Stimulated activated effector memory CD8-positive, alpha-beta T cell treated with anti-CD3 and anti-CD28 coated beads, Interleukin-12 subunit alpha, Interleukin-12 subunit beta, amount 100 ng/mL, for 72 hours (primary cell): ENCODE data around the gene RUFY1.
A peak's percentile ranks its signal among the peaks of the same experiment; 100 is the strongest.
"Not testable (repeated sequence)": the region's sequence is repeated elsewhere in the genome, so short reads cannot be mapped to it uniquely, and the experiment has no call there.

ENCODE experiments used
- ATAC-seq: fragments of 150-1000 bp; cut with Tn5 transposase; 2 replicates; pipeline ENCODE4 v1.10.0; 2021
- DNase-seq, 2 donors: peaks; one replicate each; pipeline ENCODE4 v3.0.0; 2021 to 2022; ENCODE audit warnings: low spot score in 2 of 2
- H3K27ac Mint-ChIP-seq: one replicate; pipeline ENCODE4 v1.8.0; 2022; ENCODE audit warnings: mild to moderate bottlenecking, mixed read lengths
- H3K36me3 Mint-ChIP-seq: one replicate; pipeline ENCODE4 v1.8.0; 2022; ENCODE audit warnings: mild to moderate bottlenecking, mixed read lengths
- H3K4me1 Mint-ChIP-seq: one replicate; pipeline ENCODE4 v1.8.0; 2022; ENCODE audit warnings: mixed read lengths
- H3K4me3 Mint-ChIP-seq: one replicate; pipeline ENCODE4 v1.8.0; 2022; ENCODE audit warnings: mild to moderate bottlenecking, mixed read lengths
- H3K9me3 Mint-ChIP-seq: one replicate; pipeline ENCODE4 v1.8.0; 2022; ENCODE audit warnings: mixed read lengths

Gene RUFY1

DNA sequence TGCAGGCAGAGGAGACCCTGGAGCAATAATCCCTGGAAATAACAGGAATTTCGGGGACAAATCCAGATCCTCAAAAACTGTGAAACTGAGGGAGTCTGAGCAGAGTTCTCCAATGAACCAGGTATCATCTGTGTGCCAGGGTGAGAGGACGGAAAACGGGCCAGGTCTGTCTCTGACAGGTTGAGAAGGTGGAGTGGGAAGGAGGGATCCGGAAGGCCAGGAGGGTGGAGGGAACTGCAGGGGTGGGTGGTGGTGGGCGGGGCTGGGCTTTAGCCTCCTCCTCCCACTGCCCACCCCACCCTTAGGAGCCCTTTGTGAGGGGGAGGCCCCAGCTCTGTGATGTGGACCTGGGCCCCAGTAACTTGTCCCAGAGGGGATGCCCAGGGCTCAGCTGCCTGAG is 28.2 kb upstream of the RUFY1 start:
- H3K27ac Mint-ChIP-seq, DNase-seq, ATAC-seq, H3K9me3 Mint-ChIP-seq, H3K4me3 Mint-ChIP-seq, H3K4me1 Mint-ChIP-seq, H3K36me3 Mint-ChIP-seq: not testable (repeated sequence)

DNA sequence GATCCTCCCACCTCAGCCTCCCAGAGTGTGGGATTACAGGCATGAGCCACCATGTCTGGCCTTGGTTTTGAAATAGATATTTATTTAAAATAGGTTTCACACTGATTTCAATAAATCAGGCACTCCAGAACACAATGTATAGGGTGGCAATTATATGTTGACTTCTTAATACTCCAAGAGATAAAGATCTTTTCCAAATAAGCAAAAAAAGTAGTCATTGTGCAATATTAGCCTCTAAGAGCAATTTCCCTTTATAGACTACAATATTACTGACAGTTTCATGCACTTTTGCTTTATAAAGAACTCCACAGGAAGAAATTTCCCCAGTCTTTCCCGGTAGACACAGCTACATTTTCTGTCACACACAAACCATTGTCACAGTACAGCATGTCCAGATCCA is 23.4 kb upstream of the RUFY1 start:
- Mint-ChIP-seq H3K9me3 (peaks cover under 1% of the 10 kb centered on the region), H3K4me3 (no peak overlapping the region), H3K27ac (no peak overlapping the region), H3K36me3 (no peaks in the 10 kb centered on the region), H3K4me1 (no peaks in the 10 kb centered on the region)
- ATAC-seq (no peak), DNase-seq (no peak)

GRCh38 chr5:179530069-179530998 is 20.0 kb upstream of the RUFY1 start:
- Mint-ChIP-seq H3K27ac (no peak overlapping the region), H3K9me3 (no peaks in the 10 kb centered on the region), H3K4me3 (peak overlapping the region; percentile 51), H3K4me1 (peaks cover 6% of the 10 kb centered on the region), H3K36me3 (no peaks in the 10 kb centered on the region)
- peak; percentile 94 for ATAC-seq
- peak; percentile 46 to 80 for DNase-seq

GRCh38 chr5:179533024-179533423 is 17.3 kb upstream of the RUFY1 start:
- no peak overlapping the region for H3K27ac Mint-ChIP-seq
- no peak for ATAC-seq
- H3K4me1 Mint-ChIP-seq: peaks cover 6% of the 10 kb centered on the region
- no peaks in the 10 kb centered on the region for H3K36me3 Mint-ChIP-seq
- no peak overlapping the region for H3K4me3 Mint-ChIP-seq
- no peak for DNase-seq
- no peaks in the 10 kb centered on the region for H3K9me3 Mint-ChIP-seq

GRCh38 chr5:179533907-179534306 is 16.4 kb upstream of the RUFY1 start:
- peaks cover 4% of the 10 kb centered on the region for H3K36me3 Mint-ChIP-seq
- DNase-seq: no peak
- H3K9me3 Mint-ChIP-seq: no peaks in the 10 kb centered on the region
- H3K4me1 Mint-ChIP-seq: peaks cover 6% of the 10 kb centered on the region
- no peak for ATAC-seq
- H3K4me3 Mint-ChIP-seq: peak overlapping the region; percentile 21
- H3K27ac Mint-ChIP-seq: no peak overlapping the region

DNA sequence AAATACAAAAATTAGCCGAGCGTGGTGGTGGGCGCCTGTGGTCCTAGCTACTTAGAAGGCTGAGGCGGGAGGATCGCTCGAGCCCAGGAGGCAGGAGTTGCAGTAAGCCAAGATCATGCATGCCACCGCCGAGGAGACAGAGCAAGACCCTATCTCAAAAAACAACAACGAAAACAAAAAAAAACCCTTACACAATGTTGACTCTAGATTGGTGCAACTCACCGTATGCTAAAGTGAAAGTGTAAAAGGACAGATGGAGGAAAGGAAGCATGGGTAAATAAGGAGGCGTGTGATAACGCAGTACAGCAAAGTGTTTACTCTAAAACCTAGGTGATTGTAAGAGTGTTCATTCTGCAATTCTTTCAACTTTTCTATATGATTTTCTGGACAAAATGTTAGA is 15.9 kb upstream of the RUFY1 start:
- H3K4me3 Mint-ChIP-seq: peak overlapping the region; percentile 21
- H3K4me1 Mint-ChIP-seq: peaks cover 6% of the 10 kb centered on the region
- peaks cover 6% of the 10 kb centered on the region for H3K36me3 Mint-ChIP-seq
- ATAC-seq (no peak), DNase-seq (no peak)
- no peak overlapping the region for H3K27ac Mint-ChIP-seq
- H3K9me3 Mint-ChIP-seq: no peaks in the 10 kb centered on the region

DNA sequence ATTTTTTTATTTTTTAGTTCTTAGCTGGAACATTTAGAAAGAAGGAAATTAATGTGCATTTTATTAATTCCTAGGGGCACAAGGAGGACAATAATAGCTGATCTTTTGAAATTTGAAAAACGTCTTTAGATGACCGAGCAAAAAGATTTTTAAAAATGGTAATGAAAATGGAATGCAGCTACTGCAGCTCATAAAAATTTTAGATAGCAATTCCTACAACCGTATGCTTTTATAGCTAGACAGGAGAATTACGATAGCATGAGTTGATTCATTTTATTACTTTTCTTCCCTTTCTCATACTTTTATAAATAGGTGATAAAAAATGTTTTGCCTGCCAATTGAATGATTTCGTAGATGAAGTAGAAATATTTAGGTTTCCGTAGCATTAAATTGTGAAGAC is 13.7 kb upstream of the RUFY1 start:
- ATAC-seq (no peak), DNase-seq (no peak)
- Mint-ChIP-seq H3K4me1 (peaks cover 6% of the 10 kb centered on the region), H3K36me3 (peaks cover 6% of the 10 kb centered on the region), H3K4me3 (no peak overlapping the region), H3K9me3 (no peaks in the 10 kb centered on the region), H3K27ac (no peak overlapping the region)

DNA sequence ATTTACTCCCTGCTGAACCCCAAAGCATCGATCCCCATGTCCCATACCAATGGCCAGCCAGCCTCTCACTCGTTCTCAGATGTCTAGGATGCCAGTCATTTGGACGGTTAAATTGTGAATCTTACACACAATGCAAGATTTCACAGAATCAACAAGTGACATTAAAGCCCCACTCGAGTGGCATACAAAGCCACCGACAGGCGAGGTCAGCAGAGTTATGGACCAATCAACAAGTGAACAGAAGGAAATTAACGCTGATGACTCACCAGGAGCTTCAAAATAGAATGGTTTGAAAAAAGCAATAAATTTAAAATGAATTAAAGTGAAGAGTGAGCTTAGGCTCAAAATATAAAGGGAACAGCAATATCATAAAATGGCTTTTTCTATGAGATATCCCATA is 8.2 kb upstream of the RUFY1 start:
- no peak overlapping the region for H3K27ac Mint-ChIP-seq
- no peaks in the 10 kb centered on the region for H3K4me1 Mint-ChIP-seq
- H3K9me3 Mint-ChIP-seq: no peaks in the 10 kb centered on the region
- peaks cover 6% of the 10 kb centered on the region for H3K36me3 Mint-ChIP-seq
- ATAC-seq (no peak), DNase-seq (no peak)
- H3K4me3 Mint-ChIP-seq: no peak overlapping the region

- H3K4me1 Mint-ChIP-seq, H3K4me3 Mint-ChIP-seq, DNase-seq, H3K36me3 Mint-ChIP-seq, H3K9me3 Mint-ChIP-seq, ATAC-seq, H3K27ac Mint-ChIP-seq: not testable (repeated sequence)
Measured at GRCh38 chr5:179543275-179543674, 7.1 kb upstream of the RUFY1 start.

DNA sequence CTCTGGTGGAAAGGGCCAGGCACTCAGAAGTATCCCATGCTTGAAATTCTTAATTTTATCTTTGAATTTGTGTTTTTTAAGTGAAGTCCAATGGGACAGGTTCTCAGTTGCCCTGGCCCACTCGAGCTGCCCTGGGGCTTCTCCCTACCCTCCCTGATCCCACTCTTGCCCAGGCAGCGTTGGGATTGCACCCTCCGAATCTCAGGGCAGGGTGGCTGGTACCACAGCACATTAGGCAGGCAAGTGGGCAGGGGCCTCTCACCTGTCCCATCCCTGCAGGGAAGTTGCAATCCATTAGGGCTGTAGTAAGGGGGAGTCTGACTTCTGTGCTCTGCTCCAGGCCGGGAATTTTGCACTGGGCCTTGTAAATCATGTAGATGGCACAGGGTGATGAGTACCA is 2.7 kb downstream of the RUFY1 start:
- Mint-ChIP-seq H3K4me3 (no peak overlapping the region), H3K4me1 (peaks cover 24% of the 10 kb centered on the region), H3K27ac (no peak overlapping the region), H3K9me3 (no peaks in the 10 kb centered on the region), H3K36me3 (peaks cover 52% of the 10 kb centered on the region)
- ATAC-seq (no peak), DNase-seq (no peak)

GRCh38 chr5:179553875-179554274 is 3.5 kb downstream of the RUFY1 start:
- Mint-ChIP-seq H3K27ac (no peak overlapping the region), H3K36me3 (peaks cover 52% of the 10 kb centered on the region), H3K4me1 (peaks cover 29% of the 10 kb centered on the region), H3K9me3 (no peaks in the 10 kb centered on the region), H3K4me3 (no peak overlapping the region)
- DNase-seq (no peak), ATAC-seq (no peak)

GRCh38 chr5:179554981-179555380 is 4.6 kb downstream of the RUFY1 start:
- ATAC-seq (no peak), DNase-seq (no peak)
- Mint-ChIP-seq H3K36me3 (peaks cover 59% of the 10 kb centered on the region), H3K9me3 (no peaks in the 10 kb centered on the region), H3K4me1 (peaks cover 31% of the 10 kb centered on the region), H3K27ac (no peak overlapping the region), H3K4me3 (no peak overlapping the region)

DNA sequence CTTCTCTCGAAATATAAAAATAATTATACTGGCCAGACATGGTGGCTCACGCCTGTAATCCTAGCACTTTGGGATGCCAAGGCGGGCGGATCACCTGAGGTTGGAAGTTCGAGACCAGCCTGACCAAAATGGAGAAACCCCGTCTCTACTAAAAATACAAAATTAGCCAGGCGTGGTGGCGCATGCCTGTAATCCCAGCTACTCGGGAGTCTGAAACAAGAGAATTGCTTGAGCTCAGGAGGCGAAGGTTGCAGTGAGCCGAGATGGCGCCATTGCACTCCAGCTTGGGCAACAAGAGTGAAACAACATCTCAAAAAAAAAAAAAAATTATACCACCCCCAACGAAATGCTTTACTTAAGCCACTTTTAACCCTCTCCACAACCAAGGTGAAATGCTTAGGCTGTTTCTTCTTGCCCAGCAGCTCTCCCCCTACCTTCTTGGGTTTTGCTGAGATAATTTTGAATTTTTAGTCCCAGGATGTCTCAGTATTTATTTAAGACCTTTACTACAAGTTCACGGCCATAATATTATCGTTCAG is 8.0 kb downstream of the RUFY1 start:
- Mint-ChIP-seq H3K4me3 (peak overlapping the region; percentile 82), H3K4me1 (peaks cover 18% of the 10 kb centered on the region), H3K36me3 (peaks cover 74% of the 10 kb centered on the region)
- not testable (repeated sequence) for H3K9me3 Mint-ChIP-seq, ATAC-seq, DNase-seq, H3K27ac Mint-ChIP-seq

DNA sequence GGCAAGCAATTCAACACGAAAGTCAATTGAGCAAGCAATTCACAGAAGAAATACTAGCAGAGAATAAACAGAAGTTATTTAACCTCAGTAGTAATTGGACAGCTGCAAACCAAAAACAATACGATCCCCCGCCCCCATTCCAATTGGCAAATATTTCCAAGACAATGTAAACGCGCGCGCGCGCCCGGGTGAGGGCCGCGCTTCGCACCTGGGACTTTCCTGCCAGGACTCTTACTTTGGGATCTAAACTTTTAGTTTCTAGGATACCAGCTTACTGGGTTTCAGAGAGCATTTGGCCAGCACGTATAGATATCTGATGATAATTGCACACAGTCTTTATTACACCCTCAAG is 8.6 kb downstream of the RUFY1 start:
- Mint-ChIP-seq H3K36me3 (peaks cover 74% of the 10 kb centered on the region), H3K4me3 (peak overlapping the region; percentile 82), H3K27ac (peak overlapping the region; percentile 90), H3K4me1 (peaks cover 13% of the 10 kb centered on the region), H3K9me3 (no peaks in the 10 kb centered on the region)
- ATAC-seq (no peak), DNase-seq (no peak)

GRCh38 chr5:179559284-179560252 is 9.2 kb downstream of the RUFY1 start:
- DNase-seq: peak; percentile 57 to 92
- peaks cover 74% of the 10 kb centered on the region for H3K36me3 Mint-ChIP-seq
- H3K4me1 Mint-ChIP-seq: peaks cover 9% of the 10 kb centered on the region
- no peaks in the 10 kb centered on the region for H3K9me3 Mint-ChIP-seq
- peak; percentile 100 for ATAC-seq
- peak overlapping the region; percentile 82 for H3K4me3 Mint-ChIP-seq
- H3K27ac Mint-ChIP-seq: peak overlapping the region; percentile 90
